Thyroid gland (tissue), 4 donors: ENCODE measurements around the gene RIMKLB. TPM values are rescaled to one million over a fixed set of nuclear protein-coding genes. Genes with fewer than 3 reads are reported as not detected.

Experiments
- DNase-seq, 2 donors: peaks; one replicate each; pipeline ENCODE4 v3.0.0-alpha.2; 2019
- H3K27ac ChIP-seq, 3 donors: fragments of 200-600 bp; sonication (generic); 1 replicate in 2 of 3; 2 replicates in 1 of 3; pipeline ENCODE4 v1.5.1; 2016 to 2019; ENCODE audit warnings: mild to moderate bottlenecking in 1 of 3, moderate library complexity in 1 of 3
- H3K27me3 ChIP-seq: fragments of 200-600 bp; sonication (generic); one replicate; pipeline ENCODE4 v1.5.1; 2019
- H3K36me3 ChIP-seq, 2 donors: fragments of 200-600 bp; sonication (generic); one replicate each; pipeline ENCODE4 v1.5.1; 2016 to 2019
- H3K4me1 ChIP-seq, 2 donors: fragments of 200-600 bp; sonication (generic); one replicate each; pipeline ENCODE4 v1.5.1; 2017 to 2019
- H3K4me3 ChIP-seq, 3 donors: fragments of 200-600 bp; sonication (generic); replicated peaks in 1 of 3; 1 replicate in 2 of 3; 2 replicates in 1 of 3; pipeline ENCODE4 v1.5.1; 2016; ENCODE audit warnings: mild to moderate bottlenecking in 1 of 3
- H3K9me3 ChIP-seq: fragments of 200-600 bp; sonication (generic); one replicate; pipeline ENCODE4 v1.5.1; 2017
- POLR2A ChIP-seq, 2 donors: fragments of 450-650 bp; IDR thresholded peaks; one replicate each; pipeline ENCODE4 v1.6.1; 2017; ENCODE audit warnings: antibody characterized with exemption in 2 of 2, mild to moderate bottlenecking in 2 of 2, moderate library complexity in 1 of 2
- WGBS, 2 donors: methylation state at CpG; one replicate each; pipeline ENCODE4 v1.1.5; 2017; 5-methylcytosine and 5-hydroxymethylcytosine counted together
- intact Hi-C: fragments of 100-400 bp; cut with DNase I; formaldehyde crosslinking; loops from one replicate; pipeline ENCODE4 v1.15.1; 2023
- total RNA-seq, 4 donors: library from RNA; depleted of rRNA; stranded (reverse); fragments of >200 nt; gene quantifications; one replicate each; pipeline ENCODE4 v1.2.3, GENCODE V29; 2016
- TF ChIP-seq, protein P1 (sequence below), 6 experiments: fragments of 200-600 bp in 3 of 6; fragments of 450-650 bp in 3 of 6; sonication (generic) in 3 of 6; IDR thresholded peaks; one replicate each; pipeline ENCODE4 v1.5.1; 2016 to 2019; ENCODE audit warnings: antibody characterized with exemption in 6 of 6, mild to moderate bottlenecking in 2 of 6, inconsistent platforms in 1 of 6, moderate library complexity in 1 of 6

Gene RIMKLB
- total RNA-seq, 4 donors from 2014 or later = 50.8 to 77.7 (median 64.1) TPM

DNA sequence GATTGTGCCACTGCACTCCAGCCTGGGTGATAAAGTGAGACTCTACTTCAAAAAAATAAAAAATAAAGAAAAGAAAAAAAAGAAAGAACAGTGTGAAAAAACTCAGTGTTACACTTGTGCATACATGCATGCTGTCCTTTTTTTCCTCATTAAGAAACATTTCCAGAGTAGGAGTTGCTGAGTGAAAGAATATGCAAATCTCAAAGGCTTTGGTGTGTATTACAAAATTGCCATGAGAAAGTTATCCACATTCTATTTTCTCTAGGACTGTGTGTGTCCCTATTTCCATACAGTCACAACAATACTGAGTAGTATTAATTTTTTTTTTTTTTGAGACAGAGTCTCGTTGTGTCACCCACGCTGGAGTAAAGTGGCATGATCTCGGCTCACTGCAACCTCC, 123.8 kb downstream of the RIMKLB start:
- H3K36me3 ChIP-seq = no peaks in the 10 kb centered on the region
- peaks cover 0 to 5% of the 10 kb centered on the region in 2 donors for H3K4me1 ChIP-seq
- no peaks in the 10 kb centered on the region for H3K27me3 ChIP-seq
- 89 to 90% methylated on average over 3 of the region's 3 CpGs for WGBS, 2 donors
- intact Hi-C loops = no loop called here
- H3K4me3 ChIP-seq = no peak overlapping the region
- no peak overlapping the region for H3K27ac ChIP-seq
- no peaks in the 10 kb centered on the region for H3K9me3 ChIP-seq
- TF ChIP-seq POLR2A (IDR thresholded peaks at IDR 0.05) = no peak
- TF ChIP-seq, protein P1, sequence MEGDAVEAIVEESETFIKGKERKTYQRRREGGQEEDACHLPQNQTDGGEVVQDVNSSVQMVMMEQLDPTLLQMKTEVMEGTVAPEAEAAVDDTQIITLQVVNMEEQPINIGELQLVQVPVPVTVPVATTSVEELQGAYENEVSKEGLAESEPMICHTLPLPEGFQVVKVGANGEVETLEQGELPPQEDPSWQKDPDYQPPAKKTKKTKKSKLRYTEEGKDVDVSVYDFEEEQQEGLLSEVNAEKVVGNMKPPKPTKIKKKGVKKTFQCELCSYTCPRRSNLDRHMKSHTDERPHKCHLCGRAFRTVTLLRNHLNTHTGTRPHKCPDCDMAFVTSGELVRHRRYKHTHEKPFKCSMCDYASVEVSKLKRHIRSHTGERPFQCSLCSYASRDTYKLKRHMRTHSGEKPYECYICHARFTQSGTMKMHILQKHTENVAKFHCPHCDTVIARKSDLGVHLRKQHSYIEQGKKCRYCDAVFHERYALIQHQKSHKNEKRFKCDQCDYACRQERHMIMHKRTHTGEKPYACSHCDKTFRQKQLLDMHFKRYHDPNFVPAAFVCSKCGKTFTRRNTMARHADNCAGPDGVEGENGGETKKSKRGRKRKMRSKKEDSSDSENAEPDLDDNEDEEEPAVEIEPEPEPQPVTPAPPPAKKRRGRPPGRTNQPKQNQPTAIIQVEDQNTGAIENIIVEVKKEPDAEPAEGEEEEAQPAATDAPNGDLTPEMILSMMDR (IDR thresholded peaks at IDR 0.05) = no peak
- no peak for DNase-seq

DNA sequence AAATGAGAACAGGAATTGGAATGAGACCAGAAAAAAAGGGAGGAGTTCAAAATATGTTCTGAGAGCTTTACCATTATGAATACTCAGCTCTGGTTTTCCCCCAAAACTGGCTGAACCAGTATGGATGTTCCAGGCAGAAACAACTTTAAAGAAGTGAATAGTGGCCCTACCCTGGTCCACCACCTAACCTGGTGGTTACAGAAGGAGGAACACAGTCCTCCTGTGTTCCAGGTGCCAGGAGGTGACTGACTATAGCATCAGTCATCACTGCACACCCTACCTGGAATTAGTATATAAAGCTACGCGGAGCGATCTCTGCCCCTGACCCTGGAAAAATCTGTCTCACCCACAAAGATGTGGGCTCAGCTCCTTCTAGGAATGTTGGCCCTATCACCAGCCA, 124.5 kb downstream of the RIMKLB start, which contains the start of gene A2ML1:
TSS of gene A2ML1 (plus strand) at position 324 of the 400 bp plus-strand sequence. CDS start at position 355, 31 bp downstream.
- Histone ChIP-seq H3K4me1 (peaks cover 0 to 5% of the 10 kb centered on the region in 2 donors), H3K4me3 (no peak within 1 kb of the TSS), H3K27ac (peak within 1 kb of the TSS in 1 of 3 donors; percentile 41), H3K27me3 (no peaks in the 10 kb centered on the region), H3K9me3 (no peaks in the 10 kb centered on the region), H3K36me3 (no peaks in the 10 kb centered on the region)
- no peak for TF ChIP-seq POLR2A (IDR thresholded peaks at IDR 0.05)
- TF ChIP-seq, protein P1 (IDR thresholded peaks at IDR 0.05) = no peak
- intact Hi-C loops = loop anchor here (2.0 kb wide), 1 partner anchor 139 kb away; no protein-coding TSS in a partner anchor
- 92 to 97% methylated on average over 3 of the region's 3 CpGs for WGBS, 2 donors
- no peak for DNase-seq

DNA sequence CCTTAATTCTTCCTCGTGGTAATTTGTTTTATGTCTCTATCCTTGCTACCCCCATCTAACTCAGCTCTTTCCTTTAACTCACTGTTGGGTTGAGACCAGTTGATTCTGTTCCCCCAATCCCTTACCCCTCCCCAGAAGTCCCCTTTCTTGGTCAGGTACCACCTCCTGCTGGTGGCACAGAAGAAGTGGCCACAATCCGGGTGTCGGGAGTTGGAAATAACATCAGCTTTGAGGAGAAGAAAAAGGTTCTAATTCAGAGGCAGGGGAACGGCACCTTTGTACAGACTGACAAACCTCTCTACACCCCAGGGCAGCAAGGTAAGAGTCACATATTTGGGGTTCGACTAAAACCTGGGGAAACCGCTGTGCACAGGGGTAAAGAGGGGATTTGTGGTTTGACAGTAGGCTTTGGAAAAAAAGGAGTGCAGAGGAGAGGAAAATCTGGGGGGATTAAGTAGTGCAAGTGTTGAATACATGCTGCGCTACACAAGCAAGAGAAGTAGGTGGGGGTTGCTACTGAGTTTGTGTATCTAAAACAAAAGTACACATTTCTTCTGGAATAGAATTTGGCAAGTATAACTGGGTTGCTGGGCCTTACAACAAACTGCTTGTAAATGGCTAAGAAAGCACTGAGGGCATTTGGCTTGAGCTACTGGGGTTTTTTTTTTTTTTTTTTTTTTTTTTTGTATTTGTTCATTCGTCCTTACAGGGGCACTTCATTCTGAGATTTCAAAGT, 125.9 kb downstream of the RIMKLB start:
- WGBS, 2 donors = 29 to 34% methylated on average over 8 of the region's 8 CpGs
- TF ChIP-seq POLR2A (IDR thresholded peaks at IDR 0.05) = no peak
- TF ChIP-seq, protein P1 (IDR thresholded peaks at IDR 0.05) = peak in 4 of 6 experiments; percentile 55 to 73 (median 62)
- H3K4me3 ChIP-seq = no peak overlapping the region
- DNase-seq = peak; percentile 29 to 36
- peaks cover 0 to 5% of the 10 kb centered on the region in 2 donors for H3K4me1 ChIP-seq
- H3K27me3 ChIP-seq = no peaks in the 10 kb centered on the region
- H3K9me3 ChIP-seq = no peaks in the 10 kb centered on the region
- intact Hi-C loops = loop anchor here (2.0 kb wide), 1 partner anchor 141 kb away; no protein-coding TSS in a partner anchor
- peak overlapping the region in 1 of 3 donors; percentile 41 for H3K27ac ChIP-seq
- H3K36me3 ChIP-seq = no peaks in the 10 kb centered on the region

DNA sequence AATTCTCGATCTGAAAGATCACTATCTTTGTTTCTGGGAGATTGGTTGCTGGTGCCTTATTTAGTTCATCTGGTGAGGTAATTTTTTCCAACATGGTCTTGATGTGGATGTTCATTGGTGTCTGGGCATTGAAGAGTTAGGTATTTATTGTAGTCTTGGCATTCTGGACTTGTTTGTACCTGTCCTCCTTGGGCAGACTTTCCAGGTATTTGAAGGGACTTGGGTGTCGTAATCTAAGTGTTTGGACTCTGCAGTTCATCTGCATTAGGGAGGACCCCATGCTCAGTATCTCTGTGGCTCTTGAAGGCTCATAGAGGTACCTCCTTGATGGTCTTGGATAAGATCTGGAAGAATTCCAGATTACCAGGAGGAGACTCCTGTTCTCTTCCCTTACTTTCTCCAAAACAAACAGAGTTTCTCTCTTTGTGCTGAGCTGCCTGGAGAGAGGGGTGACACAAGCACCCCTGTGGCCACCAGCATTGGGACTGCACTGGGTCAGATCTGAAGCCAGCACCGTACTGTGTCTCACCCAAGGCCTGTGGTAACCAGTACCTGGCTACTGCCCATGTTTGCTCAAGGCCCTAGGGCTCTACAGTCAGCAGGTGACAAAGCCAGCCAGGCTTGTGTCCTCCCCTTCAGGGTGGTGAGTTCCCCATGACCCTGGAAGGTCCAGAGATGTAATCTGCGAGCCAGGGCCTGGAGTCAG, 129.9 kb downstream of the RIMKLB start:
- intact Hi-C loops = no loop called here
- WGBS, 2 donors = 84 to 93% methylated on average over 4 of the region's 4 CpGs
- H3K27me3 ChIP-seq = no peaks in the 10 kb centered on the region
- H3K36me3 ChIP-seq = no peaks in the 10 kb centered on the region
- TF ChIP-seq, protein P1 (IDR thresholded peaks at IDR 0.05) = no peak
- no peak for TF ChIP-seq POLR2A (IDR thresholded peaks at IDR 0.05)
- peaks cover 0 to 5% of the 10 kb centered on the region in 2 donors for H3K4me1 ChIP-seq
- no peak for DNase-seq
- no peak overlapping the region for H3K27ac ChIP-seq
- no peak overlapping the region for H3K4me3 ChIP-seq
- no peaks in the 10 kb centered on the region for H3K9me3 ChIP-seq
